Kasumi-1 (cell line): ENCODE measurements around the gene RPS6KA2.

ENCODE experiments used
- DNase-seq, 2 experiments: peaks; one replicate each; lab custom pipeline; 2025; lab: John Stamatoyannopoulos, UW

RPS6KA2 gene

GRCh38 chr6:166656230-166657151, 29.4 kb upstream of the RPS6KA2 start:
- no peak for DNase-seq

- no peak for DNase-seq
Measured at GRCh38 chr6:166655713-166656229, 28.7 kb upstream of the RPS6KA2 start.

GRCh38 chr6:166655251-166655650, 28.2 kb upstream of the RPS6KA2 start:
- DNase-seq: no peak

GRCh38 chr6:166654573-166654972, 27.5 kb upstream of the RPS6KA2 start:
- no peak for DNase-seq

- no peak for DNase-seq
Measured at GRCh38 chr6:166653639-166653941, 26.5 kb upstream of the RPS6KA2 start.

- no peak for DNase-seq
Measured at GRCh38 chr6:166650824-166651807, 24.1 kb upstream of the RPS6KA2 start.

GRCh38 chr6:166650047-166650446, 23.0 kb upstream of the RPS6KA2 start:
- DNase-seq: no peak

GRCh38 chr6:166648846-166649245, 21.8 kb upstream of the RPS6KA2 start:
- no peak for DNase-seq

GRCh38 chr6:166647896-166648295, 20.8 kb upstream of the RPS6KA2 start:
- DNase-seq: no peak

- no peak for DNase-seq
Measured at GRCh38 chr6:166646716-166647115, 19.7 kb upstream of the RPS6KA2 start.

- DNase-seq: no peak
Measured at GRCh38 chr6:166645896-166646295, 18.8 kb upstream of the RPS6KA2 start.

GRCh38 chr6:166644681-166645080, 17.6 kb upstream of the RPS6KA2 start:
- no peak for DNase-seq

GRCh38 chr6:166643891-166644590, 17.0 kb upstream of the RPS6KA2 start:
- DNase-seq: no peak

- DNase-seq: no peak
Measured at GRCh38 chr6:166642646-166643045, 15.6 kb upstream of the RPS6KA2 start.

GRCh38 chr6:166640342-166641043, 13.4 kb upstream of the RPS6KA2 start:
- no peak for DNase-seq

GRCh38 chr6:166639921-166640320, 12.9 kb upstream of the RPS6KA2 start:
- DNase-seq: no peak

GRCh38 chr6:166638573-166638964, 11.5 kb upstream of the RPS6KA2 start:
- no peak for DNase-seq

- no peak for DNase-seq
Measured at GRCh38 chr6:166637812-166638572, 10.9 kb upstream of the RPS6KA2 start.

- no peak for DNase-seq
Measured at GRCh38 chr6:166636934-166637333, 9.9 kb upstream of the RPS6KA2 start.

GRCh38 chr6:166636191-166636933, 9.3 kb upstream of the RPS6KA2 start:
- no peak for DNase-seq
